Activated CD8-positive, alpha-beta T cell treated with anti-CD3 and anti-CD28 coated beads for 36 hours (primary cell): ENCODE measurements around the gene ATF5. TPM values are rescaled to one million over a fixed set of nuclear protein-coding genes. Genes with fewer than 3 reads are reported as not detected.

Source experiments
- ATAC-seq: fragments of 200-7000 bp; cut with Tn5 transposase; one replicate; pipeline ENCODE4 v1.10.0; 2021; ENCODE audit warnings: mild to moderate bottlenecking, moderate library complexity
- CTCF ChIA-PET: fragments of 350-600 bp; sonication (Branson Sonifier 250); formaldehyde crosslinking; loops from one replicate; lab custom pipeline; 2021; ENCODE audit warnings: antibody characterized with exemption; lab: Charles Lee
- POLR2A ChIA-PET: fragments of 350-600 bp; sonication (Branson Sonifier 250); formaldehyde crosslinking; loops from one replicate; lab custom pipeline; 2021; ENCODE audit warnings: antibody characterized with exemption; lab: Charles Lee
- DNase-seq: peaks from one replicate; pipeline ENCODE4 v3.0.0-alpha.2; 2020
- H3K27ac Mint-ChIP-seq: one replicate; pipeline ENCODE4 v1.8.0; 2021; ENCODE audit warnings: mild to moderate bottlenecking, mixed read lengths
- H3K27me3 Mint-ChIP-seq: one replicate; pipeline ENCODE4 v1.8.0; 2021; ENCODE audit warnings: mixed read lengths
- H3K36me3 Mint-ChIP-seq: one replicate; pipeline ENCODE4 v1.8.0; 2021; ENCODE audit warnings: low read depth, mixed read lengths
- H3K4me1 Mint-ChIP-seq: one replicate; pipeline ENCODE4 v1.8.0; 2021; ENCODE audit warnings: low read depth, mixed read lengths
- H3K4me3 Mint-ChIP-seq: one replicate; pipeline ENCODE4 v1.8.0; 2021; ENCODE audit warnings: mild to moderate bottlenecking, moderate library complexity, mixed read lengths
- H3K9me3 Mint-ChIP-seq: one replicate; pipeline ENCODE4 v1.8.0; 2021; ENCODE audit warnings: mixed read lengths
- intact Hi-C: fragments of 100-400 bp; cut with micrococcal nuclease; formaldehyde crosslinking; loops from one replicate; pipeline ENCODE4 v1.10.0; 2022
- microRNA-seq: library from miRNA; unstranded; fragments of <30 nt; microRNA quantifications from one replicate; pipeline ENCODE4 v1.2.0, GENCODE V29; 2022; ENCODE audit warnings: borderline microRNAs expressed, borderline replicate concordance
- total RNA-seq, 2 experiments: library from RNA; stranded (reverse); gene quantifications; one replicate each; pipeline ENCODE4 v1.2.3, GENCODE V29; 2021
- TF ChIP-seq, protein P1 (sequence below): fragments of 200-600 bp; IDR thresholded peaks from one replicate; pipeline ENCODE4 v1.8.0; 2022; ENCODE audit warnings: antibody characterized with exemption, mild to moderate bottlenecking

The ATF5 gene
- total RNA-seq, 2 experiments from 2014 or later = 11.8 TPM

DNA sequence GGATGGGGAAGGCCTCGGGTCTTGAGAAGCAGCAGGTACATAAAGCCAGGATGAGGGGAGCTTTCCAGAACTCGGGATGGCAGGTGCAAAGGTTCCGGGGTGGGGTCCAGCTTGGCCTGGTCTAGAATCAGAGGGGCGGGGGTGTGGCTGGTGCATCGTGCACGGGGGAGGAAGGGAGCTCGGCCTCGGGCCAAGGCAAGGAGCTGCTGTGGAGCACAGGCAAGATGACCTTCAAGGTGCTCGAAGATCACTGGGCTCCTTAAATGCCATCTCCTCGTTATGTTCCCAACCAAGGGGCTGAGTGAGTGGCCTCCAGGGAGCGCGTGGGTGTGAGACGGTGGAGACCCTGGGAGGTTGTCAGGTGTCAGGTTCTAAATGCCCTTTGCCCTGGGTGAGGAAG is 48.1 kb downstream of the ATF5 start:
- intact Hi-C loops = no loop called here
- no peaks in the 10 kb centered on the region for H3K9me3 Mint-ChIP-seq
- ChIA-PET CTCF (no interaction called here), POLR2A (no interaction called here)
- no peak overlapping the region for H3K4me3 Mint-ChIP-seq
- DNase-seq (no peak), ATAC-seq (no peak)
- H3K27ac Mint-ChIP-seq = no peak overlapping the region
- H3K4me1 Mint-ChIP-seq = no peaks in the 10 kb centered on the region
- H3K27me3 Mint-ChIP-seq = no peaks in the 10 kb centered on the region
- TF ChIP-seq, protein P1, sequence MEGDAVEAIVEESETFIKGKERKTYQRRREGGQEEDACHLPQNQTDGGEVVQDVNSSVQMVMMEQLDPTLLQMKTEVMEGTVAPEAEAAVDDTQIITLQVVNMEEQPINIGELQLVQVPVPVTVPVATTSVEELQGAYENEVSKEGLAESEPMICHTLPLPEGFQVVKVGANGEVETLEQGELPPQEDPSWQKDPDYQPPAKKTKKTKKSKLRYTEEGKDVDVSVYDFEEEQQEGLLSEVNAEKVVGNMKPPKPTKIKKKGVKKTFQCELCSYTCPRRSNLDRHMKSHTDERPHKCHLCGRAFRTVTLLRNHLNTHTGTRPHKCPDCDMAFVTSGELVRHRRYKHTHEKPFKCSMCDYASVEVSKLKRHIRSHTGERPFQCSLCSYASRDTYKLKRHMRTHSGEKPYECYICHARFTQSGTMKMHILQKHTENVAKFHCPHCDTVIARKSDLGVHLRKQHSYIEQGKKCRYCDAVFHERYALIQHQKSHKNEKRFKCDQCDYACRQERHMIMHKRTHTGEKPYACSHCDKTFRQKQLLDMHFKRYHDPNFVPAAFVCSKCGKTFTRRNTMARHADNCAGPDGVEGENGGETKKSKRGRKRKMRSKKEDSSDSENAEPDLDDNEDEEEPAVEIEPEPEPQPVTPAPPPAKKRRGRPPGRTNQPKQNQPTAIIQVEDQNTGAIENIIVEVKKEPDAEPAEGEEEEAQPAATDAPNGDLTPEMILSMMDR = no peak
- H3K36me3 Mint-ChIP-seq = peaks cover 6% of the 10 kb centered on the region

DNA sequence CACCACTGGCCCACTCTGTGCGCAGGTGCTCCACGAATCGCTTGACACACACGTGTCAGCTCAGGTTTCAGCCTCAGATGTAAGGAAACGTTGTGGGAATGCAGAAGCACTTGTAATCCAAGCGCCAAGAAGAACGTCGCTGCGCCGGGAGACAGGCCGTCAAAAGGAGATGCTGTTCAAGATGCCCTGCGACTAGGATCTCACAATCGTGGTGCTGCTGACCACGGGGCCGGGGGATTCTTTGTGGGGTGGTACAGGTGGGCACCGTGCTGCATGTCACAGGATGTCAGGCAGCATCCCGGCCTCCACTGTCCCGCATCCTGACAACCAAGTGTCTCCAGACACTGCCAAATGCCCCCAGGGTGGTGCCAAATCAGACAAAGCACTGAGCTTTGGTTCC is 48.9 kb downstream of the ATF5 start:
- H3K9me3 Mint-ChIP-seq = no peaks in the 10 kb centered on the region
- ATAC-seq = no peak
- CTCF ChIA-PET = interaction anchor here (1.1 to 2.6 kb wide), 2 partner anchors 10 to 40 kb away, joined by 3 to 10 read pairs; no protein-coding TSS in a partner anchor
- no peaks in the 10 kb centered on the region for H3K27me3 Mint-ChIP-seq
- DNase-seq = no peak
- peaks cover 6% of the 10 kb centered on the region for H3K36me3 Mint-ChIP-seq
- H3K27ac Mint-ChIP-seq = no peak overlapping the region
- intact Hi-C loops = no loop called here
- POLR2A ChIA-PET = interaction anchor here (0.9 to 1.5 kb wide), 2 partner anchors 11 to 35 kb away, joined by 3 read pairs; no protein-coding TSS in a partner anchor
- TF ChIP-seq, protein P1 = no peak
- H3K4me1 Mint-ChIP-seq = no peaks in the 10 kb centered on the region
- no peak overlapping the region for H3K4me3 Mint-ChIP-seq

DNA sequence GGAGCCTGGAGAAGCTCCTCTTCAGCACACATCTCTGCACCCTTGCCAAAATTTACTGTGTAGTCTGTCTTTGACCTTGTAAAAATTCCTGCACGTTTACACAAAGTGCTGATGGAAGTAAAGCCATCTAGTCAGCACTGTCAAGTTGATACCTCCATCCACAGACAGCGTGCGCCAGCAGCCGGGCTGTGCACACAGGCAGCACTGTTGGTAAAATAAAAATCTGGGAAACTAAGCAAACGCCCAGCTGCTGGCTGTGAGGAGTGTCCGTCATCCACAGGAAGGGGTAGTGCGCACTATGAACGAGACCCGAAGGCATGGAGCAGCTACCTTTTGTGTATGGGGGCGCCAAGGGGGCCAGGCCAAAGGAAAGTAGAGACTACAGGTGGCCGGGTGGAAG is 49.3 kb downstream of the ATF5 start:
- ChIA-PET POLR2A (interaction anchor here (0.9 to 1.5 kb wide), 2 partner anchors 10 to 35 kb away, joined by 3 read pairs; no protein-coding TSS in a partner anchor), CTCF (interaction anchor here (0.7 to 2.6 kb wide), 3 partner anchors 9 to 306 kb away, joined by 3 to 10 read pairs (median 3); no protein-coding TSS in a partner anchor)
- Mint-ChIP-seq H3K27ac (no peak overlapping the region), H3K36me3 (peaks cover 6% of the 10 kb centered on the region), H3K4me1 (no peaks in the 10 kb centered on the region), H3K9me3 (no peaks in the 10 kb centered on the region), H3K27me3 (no peaks in the 10 kb centered on the region), H3K4me3 (no peak overlapping the region)
- ATAC-seq (no peak), DNase-seq (no peak)
- intact Hi-C loops = no loop called here
- TF ChIP-seq, protein P1 = no peak

DNA sequence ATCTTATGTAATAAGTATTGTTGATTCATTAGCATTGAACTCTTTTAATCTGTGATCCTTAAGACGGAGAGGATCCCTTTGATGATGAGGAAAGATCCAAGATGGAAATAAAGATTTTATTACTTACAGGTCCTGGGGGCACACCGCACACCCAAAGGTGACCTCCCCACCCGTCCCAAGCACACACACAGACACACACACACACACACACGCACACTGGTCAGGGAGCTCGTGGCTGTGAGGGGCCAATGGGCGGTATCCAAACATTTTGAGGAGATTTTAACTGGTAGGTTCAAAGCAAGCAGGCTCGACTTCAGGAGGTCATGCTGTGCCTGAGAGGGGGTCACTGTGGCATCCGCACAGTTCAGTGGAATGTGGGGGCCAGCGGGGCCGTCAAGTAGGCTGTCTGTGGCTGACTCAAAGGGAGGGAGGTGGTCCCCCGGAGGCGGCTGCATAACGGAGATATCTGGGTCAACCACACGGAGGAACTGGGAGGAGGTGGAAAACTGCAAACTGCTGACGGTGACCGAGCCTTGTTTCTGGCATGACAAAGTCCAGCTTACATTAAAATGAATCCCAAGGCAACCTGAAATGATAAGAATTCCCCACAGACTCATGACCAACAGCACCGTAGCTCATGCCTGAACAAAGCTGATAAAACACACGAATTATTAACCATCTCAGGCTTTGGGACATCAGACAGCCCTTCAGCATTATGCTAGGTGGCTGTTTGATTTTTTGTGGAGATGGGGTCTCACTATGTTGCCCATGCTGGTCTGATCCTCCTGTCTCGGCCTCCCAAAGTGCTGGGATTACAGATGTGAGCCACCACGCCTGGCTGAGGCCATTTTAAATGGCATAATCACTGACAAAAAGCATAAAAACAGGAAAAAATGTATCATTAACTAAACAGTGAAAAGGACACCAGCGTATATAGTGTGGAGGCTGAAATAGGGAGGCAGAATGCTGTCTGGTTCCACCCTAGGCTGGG is 52.9 kb downstream of the ATF5 start:
- H3K4me1 Mint-ChIP-seq = no peaks in the 10 kb centered on the region
- intact Hi-C loops = loop anchor here (2.0 kb wide), 2 partner anchors 41 to 49 kb away; no protein-coding TSS in a partner anchor
- TF ChIP-seq, protein P1 = no peak
- H3K27me3 Mint-ChIP-seq = no peaks in the 10 kb centered on the region
- H3K9me3 Mint-ChIP-seq = no peaks in the 10 kb centered on the region
- peaks cover 11% of the 10 kb centered on the region for H3K36me3 Mint-ChIP-seq
- no peak overlapping the region for H3K27ac Mint-ChIP-seq
- no peak overlapping the region for H3K4me3 Mint-ChIP-seq
- ATAC-seq (no peak), DNase-seq (no peak)
- POLR2A ChIA-PET = interaction anchor here (0.7 kb wide), 1 partner anchor 53 kb away, joined by 3 read pairs; the partner anchor contains the start of gene ATF5
- CTCF ChIA-PET = interaction anchor here (0.6 to 5.1 kb wide), 3 partner anchors 9 to 44 kb away, joined by 3 to 55 read pairs (median 10); no protein-coding TSS in a partner anchor

Small RNA genes within 50 kb of the gene (microRNA-seq; reads per million reads assigned to microRNA genes)
- gene MIR4750 = not detected

Other genes with a start within 250 kb of the ATF5 start
- gene ADM5, start 239.6 kb upstream of the ATF5 start, total RNA-seq = 1 to 10 TPM; 5.2 to 6.2 TPM
- 1 to 10 TPM in 1 of 2 experiments, under 1 TPM in 1; 0.69 to 1.0 TPM for gene CPT1C, start 238.1 kb upstream of the ATF5 start, total RNA-seq
- under 1 TPM; 0.50 to 0.81 TPM for gene TSKS, start 165.9 kb upstream of the ATF5 start, total RNA-seq
- 10 to 100 TPM; 83.4 to 84.5 TPM for gene AP2A1, start 162.2 kb upstream of the ATF5 start, total RNA-seq
- gene FUZ, start 115.9 kb upstream of the ATF5 start, total RNA-seq = 10 to 100 TPM; 23.5 to 24.1 TPM
- gene MED25, start 110.9 kb upstream of the ATF5 start, total RNA-seq = 10 to 100 TPM; 35.7 to 38.7 TPM
- 10 to 100 TPM; 87.4 to 88.5 TPM for gene PTOV1, start 78.0 kb upstream of the ATF5 start, total RNA-seq
- gene PNKP, start 61.6 kb upstream of the ATF5 start, total RNA-seq = 10 to 100 TPM; 58.8 to 65.9 TPM
- gene AKT1S1, start 51.9 kb upstream of the ATF5 start, total RNA-seq = 10 to 100 TPM; 17.5 to 19.5 TPM
- 10 to 100 TPM; 26.6 to 26.8 TPM for gene TBC1D17, start 51.5 kb upstream of the ATF5 start, total RNA-seq
- 10 to 100 TPM; 16.1 to 16.2 TPM for gene IL4I1, start 32.3 kb upstream of the ATF5 start, total RNA-seq
- 100 to 1,000 TPM; 113 to 119 TPM for gene NUP62, start 299 bp downstream of the ATF5 start, total RNA-seq
- not detected for gene SIGLEC11, start 32.0 kb downstream of the ATF5 start, total RNA-seq
- gene VRK3, start 96.2 kb downstream of the ATF5 start, total RNA-seq = 10 to 100 TPM; 37.4 to 38.0 TPM
- gene ZNF473, start 96.8 kb downstream of the ATF5 start, total RNA-seq = 1 to 10 TPM; 8.9 to 9.2 TPM
- not detected for gene IZUMO2, start 234.1 kb downstream of the ATF5 start, total RNA-seq